Measurements from ENCODE around the gene OLFML1. TPM values are rescaled to one million over a fixed set of nuclear protein-coding genes. Genes with fewer than 3 reads are reported as not detected.

OLFML1 gene
- total RNA-seq, 1 experiment from 2014 or later, result not detected

DNA sequence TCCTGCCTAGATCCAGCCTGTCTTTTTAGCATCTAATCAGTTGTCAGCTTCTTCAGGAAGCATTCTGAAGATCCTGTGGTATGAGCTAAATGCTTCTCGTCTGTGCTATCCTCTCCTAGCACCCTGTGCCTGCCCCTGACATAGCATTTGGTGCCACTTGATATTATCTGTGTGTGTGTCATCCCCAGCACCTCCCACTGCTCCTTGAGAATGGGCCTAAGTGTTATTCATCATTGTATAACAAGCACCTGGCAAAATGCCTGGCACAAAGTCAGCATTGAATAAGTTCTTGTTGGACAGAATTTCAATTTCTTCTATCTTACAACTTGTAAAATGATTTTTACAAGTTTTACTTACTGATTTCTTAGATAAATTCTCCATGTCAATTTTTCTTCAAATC is 28.1 kb upstream of the OLFML1 start:
- no peaks in the 10 kb centered on the region for H3K79me2 ChIP-seq (ENCODE audit: low read length)
- H3K9me3 ChIP-seq (ENCODE audit: low read length), result no peaks in the 10 kb centered on the region
- H3K9me2 ChIP-seq (replicated peaks; ENCODE audit: insufficient read depth, low read length), result no peaks in the 10 kb centered on the region
- no peak overlapping the region for H3K27ac ChIP-seq (ENCODE audit: low read length)
- H2AFZ ChIP-seq (ENCODE audit: low read length), result no peak overlapping the region
- H3K36me3 ChIP-seq (ENCODE audit: insufficient read depth, low read length), result no peaks in the 10 kb centered on the region
- no peak overlapping the region for H3K9ac ChIP-seq (ENCODE audit: low read length)
- H4K20me1 ChIP-seq (ENCODE audit: insufficient read depth, low read depth, low read length), result no peaks in the 10 kb centered on the region
- H3K4me3 ChIP-seq (ENCODE audit: low read length), result no peak overlapping the region
- DNase-seq, result no peak
- no peaks in the 10 kb centered on the region for H3K27me3 ChIP-seq (ENCODE audit: low read length)
- no peak overlapping the region for H3K4me2 ChIP-seq (ENCODE audit: low read depth, low read length, poor library complexity, severe bottlenecking)
- H3K4me1 ChIP-seq (ENCODE audit: low read length), result no peaks in the 10 kb centered on the region

DNA sequence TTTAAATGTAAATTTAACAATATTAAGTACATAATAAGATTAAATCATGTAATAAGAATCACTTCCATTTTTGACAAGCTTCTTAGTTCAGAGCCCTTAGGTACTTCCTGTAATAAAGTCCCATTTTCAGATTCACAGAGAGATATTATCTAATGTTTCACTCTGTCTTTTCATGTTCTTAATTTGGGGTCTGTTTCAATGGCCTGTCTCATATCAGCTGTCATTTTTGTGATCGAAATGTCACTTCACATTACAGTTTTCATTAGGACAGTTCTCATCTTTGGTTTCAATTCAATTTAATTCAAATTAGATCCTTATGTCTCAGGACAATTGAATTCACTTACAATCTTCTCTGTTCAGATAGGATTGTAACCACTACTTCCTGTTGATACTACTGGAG is 22.6 kb upstream of the OLFML1 start:
- Histone ChIP-seq H3K27me3 (ENCODE audit: low read length) (no peaks in the 10 kb centered on the region), H4K20me1 (ENCODE audit: insufficient read depth, low read depth, low read length) (no peaks in the 10 kb centered on the region), H3K4me1 (ENCODE audit: low read length) (no peaks in the 10 kb centered on the region), H3K9ac (ENCODE audit: low read length) (no peak overlapping the region), H3K79me2 (ENCODE audit: low read length) (no peaks in the 10 kb centered on the region), H3K36me3 (ENCODE audit: insufficient read depth, low read length) (no peaks in the 10 kb centered on the region), H3K4me3 (ENCODE audit: low read length) (no peak overlapping the region), H3K27ac (ENCODE audit: low read length) (no peak overlapping the region), H3K9me3 (ENCODE audit: low read length) (no peaks in the 10 kb centered on the region), H3K9me2 (replicated peaks; ENCODE audit: insufficient read depth, low read length) (no peaks in the 10 kb centered on the region), H3K4me2 (ENCODE audit: low read depth, low read length, poor library complexity, severe bottlenecking) (no peak overlapping the region), H2AFZ (ENCODE audit: low read length) (no peak overlapping the region)
- no peak for DNase-seq

DNA sequence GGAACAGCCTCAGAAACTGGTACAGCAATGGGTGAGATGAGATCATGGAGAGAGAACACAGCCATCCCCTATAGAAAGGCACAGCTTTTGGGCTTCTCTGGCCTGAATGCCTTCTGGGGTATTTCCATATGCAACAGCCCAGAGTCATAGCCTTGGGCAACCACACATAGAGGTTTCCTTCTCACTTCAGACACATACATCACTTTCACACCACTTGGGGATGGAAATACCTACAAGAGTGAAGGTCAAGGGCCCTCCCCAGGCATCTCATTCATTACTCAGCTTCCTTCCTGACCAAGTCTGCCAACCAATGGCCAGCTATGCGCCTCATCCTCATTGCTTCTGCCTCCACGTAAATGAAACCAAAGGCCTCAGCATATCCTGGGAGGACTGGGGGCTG is 17.7 kb upstream of the OLFML1 start:
- no peaks in the 10 kb centered on the region for H3K9me3 ChIP-seq (ENCODE audit: low read length)
- H3K9ac ChIP-seq (ENCODE audit: low read length), result no peak overlapping the region
- H3K36me3 ChIP-seq (ENCODE audit: insufficient read depth, low read length), result no peaks in the 10 kb centered on the region
- H3K4me1 ChIP-seq (ENCODE audit: low read length), result no peaks in the 10 kb centered on the region
- no peak overlapping the region for H3K4me3 ChIP-seq (ENCODE audit: low read length)
- no peak overlapping the region for H3K4me2 ChIP-seq (ENCODE audit: low read depth, low read length, poor library complexity, severe bottlenecking)
- no peaks in the 10 kb centered on the region for H4K20me1 ChIP-seq (ENCODE audit: insufficient read depth, low read depth, low read length)
- H3K27ac ChIP-seq (ENCODE audit: low read length), result no peak overlapping the region
- no peaks in the 10 kb centered on the region for H3K79me2 ChIP-seq (ENCODE audit: low read length)
- DNase-seq, result no peak
- no peaks in the 10 kb centered on the region for H3K27me3 ChIP-seq (ENCODE audit: low read length)
- no peak overlapping the region for H2AFZ ChIP-seq (ENCODE audit: low read length)
- no peaks in the 10 kb centered on the region for H3K9me2 ChIP-seq (replicated peaks; ENCODE audit: insufficient read depth, low read length)

DNA sequence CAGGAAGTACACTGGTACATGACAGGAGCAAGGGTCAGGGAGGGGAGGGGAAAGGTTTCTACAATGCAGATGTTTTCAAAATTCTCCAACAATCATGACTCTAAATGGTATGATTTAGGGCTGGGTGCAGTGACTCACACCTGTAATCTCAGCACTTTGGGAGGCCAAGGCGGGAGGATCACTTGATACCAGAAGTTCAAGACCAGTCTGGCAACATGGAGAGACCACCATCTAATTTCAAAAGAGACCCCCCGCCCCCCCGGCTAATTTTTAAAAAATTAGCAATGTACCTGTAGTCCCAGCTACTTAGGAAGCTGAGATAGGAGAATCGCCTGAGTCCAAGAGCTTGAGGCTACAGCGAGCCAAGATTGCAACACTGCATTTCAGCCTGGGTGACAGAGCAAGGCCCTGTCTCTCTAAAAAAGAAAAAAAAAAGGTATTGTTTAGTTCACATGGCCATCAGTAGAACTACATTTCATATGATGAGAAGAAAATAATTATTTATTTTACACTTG is 15.9 kb upstream of the OLFML1 start:
- Histone ChIP-seq H3K4me3 (ENCODE audit: low read length) (no peak overlapping the region), H3K9me3 (ENCODE audit: low read length) (no peaks in the 10 kb centered on the region), H3K4me2 (ENCODE audit: low read depth, low read length, poor library complexity, severe bottlenecking) (no peak overlapping the region), H3K79me2 (ENCODE audit: low read length) (no peaks in the 10 kb centered on the region), H3K9ac (ENCODE audit: low read length) (no peak overlapping the region), H3K27me3 (ENCODE audit: low read length) (no peaks in the 10 kb centered on the region), H4K20me1 (ENCODE audit: insufficient read depth, low read depth, low read length) (no peaks in the 10 kb centered on the region), H3K9me2 (replicated peaks; ENCODE audit: insufficient read depth, low read length) (no peaks in the 10 kb centered on the region), H3K27ac (ENCODE audit: low read length) (no peak overlapping the region), H3K4me1 (ENCODE audit: low read length) (peaks cover 4% of the 10 kb centered on the region), H3K36me3 (ENCODE audit: insufficient read depth, low read length) (no peaks in the 10 kb centered on the region), H2AFZ (ENCODE audit: low read length) (no peak overlapping the region)
- no peak for DNase-seq

DNA sequence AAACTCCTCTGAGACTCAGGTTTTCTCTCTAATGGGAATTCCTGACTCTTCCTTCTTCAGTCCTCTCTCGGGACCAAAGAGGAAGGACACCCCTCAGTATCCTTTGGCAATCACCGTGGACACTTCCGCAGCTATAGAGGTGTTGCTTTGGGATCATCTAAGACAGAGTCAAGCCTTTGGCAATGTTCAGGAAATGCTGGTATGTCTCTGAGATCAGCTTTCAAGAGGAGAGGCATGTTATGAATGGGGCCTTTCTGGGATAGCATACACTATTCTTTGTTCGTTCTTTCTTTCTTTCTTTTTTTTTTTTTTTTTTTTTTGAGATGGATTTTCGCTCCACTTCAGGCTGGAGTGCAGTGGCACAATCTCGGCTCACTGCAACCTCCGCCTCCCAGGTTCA is 14.2 kb upstream of the OLFML1 start:
- Histone ChIP-seq H3K9me2 (replicated peaks; ENCODE audit: insufficient read depth, low read length) (no peaks in the 10 kb centered on the region), H2AFZ (ENCODE audit: low read length) (no peak overlapping the region), H3K9me3 (ENCODE audit: low read length) (no peaks in the 10 kb centered on the region), H3K36me3 (ENCODE audit: insufficient read depth, low read length) (no peaks in the 10 kb centered on the region), H3K9ac (ENCODE audit: low read length) (no peak overlapping the region), H3K27me3 (ENCODE audit: low read length) (no peaks in the 10 kb centered on the region), H4K20me1 (ENCODE audit: insufficient read depth, low read depth, low read length) (no peaks in the 10 kb centered on the region), H3K27ac (ENCODE audit: low read length) (no peak overlapping the region), H3K4me1 (ENCODE audit: low read length) (peaks cover 4% of the 10 kb centered on the region), H3K4me3 (ENCODE audit: low read length) (no peak overlapping the region), H3K4me2 (ENCODE audit: low read depth, low read length, poor library complexity, severe bottlenecking) (no peak overlapping the region), H3K79me2 (ENCODE audit: low read length) (no peaks in the 10 kb centered on the region)
- DNase-seq, result no peak

DNA sequence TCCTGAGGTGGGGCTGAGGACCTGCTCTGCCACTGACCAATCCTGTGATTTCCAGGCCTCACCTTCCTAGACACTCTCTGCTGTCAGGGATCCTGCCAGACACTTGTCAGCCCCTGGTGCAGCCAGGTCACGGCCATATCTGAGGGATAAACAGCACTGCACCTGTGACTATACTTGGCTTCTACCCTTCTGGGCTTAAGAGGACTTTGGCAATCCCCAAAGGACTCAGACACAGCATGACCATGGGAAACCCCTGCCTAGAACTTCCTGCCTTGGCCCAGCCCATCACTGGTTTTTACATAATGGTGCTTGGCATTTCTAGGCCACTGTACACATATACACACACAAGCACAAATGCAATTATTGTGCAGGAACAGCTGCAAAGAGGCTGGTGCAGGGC is 11.6 kb upstream of the OLFML1 start:
- H2AFZ ChIP-seq (ENCODE audit: low read length), result no peak overlapping the region
- H4K20me1 ChIP-seq (ENCODE audit: insufficient read depth, low read depth, low read length), result no peaks in the 10 kb centered on the region
- no peaks in the 10 kb centered on the region for H3K9me2 ChIP-seq (replicated peaks; ENCODE audit: insufficient read depth, low read length)
- H3K4me1 ChIP-seq (ENCODE audit: low read length), result peaks cover 4% of the 10 kb centered on the region
- no peaks in the 10 kb centered on the region for H3K36me3 ChIP-seq (ENCODE audit: insufficient read depth, low read length)
- H3K4me2 ChIP-seq (ENCODE audit: low read depth, low read length, poor library complexity, severe bottlenecking), result no peak overlapping the region
- DNase-seq, result no peak
- no peak overlapping the region for H3K27ac ChIP-seq (ENCODE audit: low read length)
- no peaks in the 10 kb centered on the region for H3K9me3 ChIP-seq (ENCODE audit: low read length)
- no peak overlapping the region for H3K4me3 ChIP-seq (ENCODE audit: low read length)
- H3K9ac ChIP-seq (ENCODE audit: low read length), result no peak overlapping the region
- no peaks in the 10 kb centered on the region for H3K27me3 ChIP-seq (ENCODE audit: low read length)
- H3K79me2 ChIP-seq (ENCODE audit: low read length), result no peaks in the 10 kb centered on the region

DNA sequence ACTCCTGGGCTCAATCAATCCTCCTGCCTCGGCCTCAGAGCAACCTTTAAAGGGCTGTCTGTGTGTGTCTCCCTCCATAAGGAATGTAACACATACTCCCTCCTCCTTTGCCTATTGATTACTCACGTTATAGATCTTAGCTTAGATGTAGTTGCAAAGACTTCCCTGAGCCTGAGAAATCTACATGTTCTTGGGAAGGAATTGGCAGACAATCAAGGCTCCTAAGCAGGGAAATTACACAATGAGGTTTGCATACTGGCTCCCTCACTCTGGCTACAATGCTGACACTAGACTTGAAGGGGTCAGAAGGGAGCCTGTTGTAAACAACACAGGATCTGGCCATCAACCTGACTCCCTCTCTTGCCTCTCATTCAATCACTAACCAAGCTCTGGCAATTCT is 5.2 kb upstream of the OLFML1 start:
- H3K79me2 ChIP-seq (ENCODE audit: low read length), result no peaks in the 10 kb centered on the region
- H3K9me3 ChIP-seq (ENCODE audit: low read length), result no peaks in the 10 kb centered on the region
- H3K9me2 ChIP-seq (replicated peaks; ENCODE audit: insufficient read depth, low read length), result no peaks in the 10 kb centered on the region
- H3K36me3 ChIP-seq (ENCODE audit: insufficient read depth, low read length), result no peaks in the 10 kb centered on the region
- peaks cover 4% of the 10 kb centered on the region; the same call in 1 of the 2 replicates for H3K4me1 ChIP-seq (ENCODE audit: low read length)
- no peak overlapping the region for H3K27ac ChIP-seq (ENCODE audit: low read length)
- H2AFZ ChIP-seq (ENCODE audit: low read length), result no peak overlapping the region
- H4K20me1 ChIP-seq (ENCODE audit: insufficient read depth, low read depth, low read length), result no peaks in the 10 kb centered on the region
- no peak overlapping the region for H3K9ac ChIP-seq (ENCODE audit: low read length)
- 0 out of 2 replicates have a peak, but pooled peaks cover 2% of the 10 kb centered on the region for H3K27me3 ChIP-seq (ENCODE audit: low read length)
- H3K4me2 ChIP-seq (ENCODE audit: low read depth, low read length, poor library complexity, severe bottlenecking), result no peak overlapping the region
- DNase-seq, result no peak
- no peak overlapping the region for H3K4me3 ChIP-seq (ENCODE audit: low read length)

DNA sequence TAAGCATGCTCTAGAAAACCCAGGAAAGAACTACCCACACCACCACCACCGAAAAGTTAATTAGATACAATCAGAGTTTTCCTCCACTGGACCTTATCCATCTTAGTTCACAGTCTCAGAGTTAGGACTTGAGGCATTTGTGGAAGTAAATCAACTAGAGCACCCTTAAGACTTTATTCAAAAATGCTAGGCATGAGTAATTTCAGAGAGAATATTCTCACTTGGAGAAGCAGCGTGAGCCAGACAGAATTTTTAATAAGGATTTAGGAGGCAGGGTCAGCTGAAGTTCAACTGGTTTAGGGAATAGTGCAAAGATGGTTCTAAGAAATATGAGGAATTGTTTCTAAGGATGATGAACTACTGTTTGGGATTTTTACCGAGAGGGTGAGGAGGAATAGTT is 1.2 kb upstream of the OLFML1 start:
- Histone ChIP-seq H3K79me2 (ENCODE audit: low read length) (no peaks in the 10 kb centered on the region), H3K9me2 (replicated peaks; ENCODE audit: insufficient read depth, low read length) (no peaks in the 10 kb centered on the region), H3K9me3 (ENCODE audit: low read length) (no peaks in the 10 kb centered on the region), H3K4me3 (ENCODE audit: low read length) (no peak overlapping the region), H3K9ac (ENCODE audit: low read length) (no peak overlapping the region), H2AFZ (ENCODE audit: low read length) (no peak overlapping the region), H3K27ac (ENCODE audit: low read length) (no peak overlapping the region), H3K27me3 (ENCODE audit: low read length) (0 out of 2 replicates have a peak, but pooled peaks cover 2% of the 10 kb centered on the region), H3K4me1 (ENCODE audit: low read length) (peaks cover 9% of the 10 kb centered on the region), H4K20me1 (ENCODE audit: insufficient read depth, low read depth, low read length) (no peaks in the 10 kb centered on the region), H3K36me3 (ENCODE audit: insufficient read depth, low read length) (no peaks in the 10 kb centered on the region), H3K4me2 (ENCODE audit: low read depth, low read length, poor library complexity, severe bottlenecking) (no peak overlapping the region)
- no peak for DNase-seq

DNA sequence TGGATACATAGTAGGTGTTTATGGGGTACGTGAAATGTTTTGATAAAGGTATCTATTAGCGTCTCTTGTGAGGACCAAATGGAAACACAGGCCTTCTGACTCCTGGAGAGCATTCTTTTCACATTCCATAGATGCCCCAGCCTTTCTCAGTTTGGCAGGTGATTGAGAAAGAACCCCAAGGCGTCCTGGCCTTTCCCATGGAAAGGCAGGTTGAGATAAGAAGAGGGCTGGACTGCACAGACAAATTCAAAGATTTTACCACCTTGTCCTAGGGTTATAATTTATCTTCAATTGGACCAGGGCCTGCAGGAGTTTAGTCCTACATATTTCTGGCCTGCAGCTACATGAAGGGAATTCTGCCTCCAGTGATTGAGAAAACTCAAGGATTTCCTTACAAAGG is 661 bp upstream of the OLFML1 start:
- no peak overlapping the region for H3K4me3 ChIP-seq (ENCODE audit: low read length)
- H3K9me2 ChIP-seq (replicated peaks; ENCODE audit: insufficient read depth, low read length), result no peaks in the 10 kb centered on the region
- no peaks in the 10 kb centered on the region for H3K9me3 ChIP-seq (ENCODE audit: low read length)
- H2AFZ ChIP-seq (ENCODE audit: low read length), result no peak overlapping the region
- 0 out of 2 replicates have a peak, but pooled peaks cover 2% of the 10 kb centered on the region for H3K27me3 ChIP-seq (ENCODE audit: low read length)
- H3K36me3 ChIP-seq (ENCODE audit: insufficient read depth, low read length), result no peaks in the 10 kb centered on the region
- H4K20me1 ChIP-seq (ENCODE audit: insufficient read depth, low read depth, low read length), result no peaks in the 10 kb centered on the region
- peaks cover 11% of the 10 kb centered on the region for H3K4me1 ChIP-seq (ENCODE audit: low read length)
- H3K27ac ChIP-seq (ENCODE audit: low read length), result no peak overlapping the region
- no peak for DNase-seq
- no peak overlapping the region for H3K9ac ChIP-seq (ENCODE audit: low read length)
- no peaks in the 10 kb centered on the region for H3K79me2 ChIP-seq (ENCODE audit: low read length)
- H3K4me2 ChIP-seq (ENCODE audit: low read depth, low read length, poor library complexity, severe bottlenecking), result no peak overlapping the region
